ENCODE results near the gene SLC38A4. TPM values are rescaled to one million over a fixed set of nuclear protein-coding genes. Genes with fewer than 3 reads are reported as not detected.

The SLC38A4 gene
- total and polyA plus RNA-seq, 2 of the 8 experiments (the other 6 are each of a cell fraction or from before 2014, with no cell fraction given) = 6.7 to 15.4 TPM

- TF ChIP-seq USF2 (IDR thresholded peaks at IDR 0.05; ENCODE audit: low read length) (no peak), CREB1 (IDR thresholded peaks at IDR 0.05) (no peak)
These were observed 81.5 kb downstream of the SLC38A4 start (continued) for GRCh38 chr12:46744283-46744682.
